Measurements from ENCODE around the gene SULT1C4.

DNA sequence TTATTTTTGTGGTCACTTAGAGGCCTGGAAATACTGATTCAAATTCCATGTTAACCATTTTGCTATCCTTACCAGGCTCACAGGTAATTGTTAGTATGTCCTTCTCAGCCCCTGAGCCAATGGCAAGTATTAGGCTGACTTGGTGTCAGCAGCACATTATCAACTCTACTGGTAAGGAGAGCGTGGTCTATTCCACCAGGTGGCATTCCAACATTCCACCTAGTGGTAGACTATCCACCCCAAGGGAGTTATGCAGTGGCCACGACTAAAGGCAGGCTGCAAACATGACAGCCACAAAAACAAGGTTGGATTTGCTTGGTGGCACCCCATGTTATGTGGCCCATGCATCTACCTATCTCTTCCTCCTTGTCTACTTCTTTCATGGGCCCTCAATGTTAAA lies 39.5 kb downstream of the SULT1C4 start:
- TF ChIP-seq EZH2 (IDR thresholded peaks at IDR 0.05) (no peak), POLR2AphosphoS5 (IDR thresholded peaks at IDR 0.05; ENCODE audit: borderline replicate concordance, low read depth, low read length) (no peak)

All from SK-N-MC (cell line).